Vagina (tissue), 2 donors: ENCODE results near the gene PPP2R2B.

Source experiments
- POLR2A ChIP-seq, 2 donors: fragments of 450-650 bp; IDR thresholded peaks; one replicate each; pipeline ENCODE4 v1.6.1; 2017; ENCODE audit warnings: antibody characterized with exemption in 2 of 2, mild to moderate bottlenecking in 2 of 2, moderate library complexity in 2 of 2
- POLR2AphosphoS5 ChIP-seq, 2 donors: sonication (generic); formaldehyde crosslinking; IDR thresholded peaks; one replicate each; pipeline ENCODE4 v1.9.0; 2017; ENCODE audit warnings: antibody characterized with exemption in 2 of 2, mild to moderate bottlenecking in 2 of 2, low read depth in 1 of 2; ENCODE audit not compliant: insufficient read depth in 1 of 2
- TF ChIP-seq, protein P1 (sequence below), 3 experiments: fragments of 450-650 bp in 2 of 3; fragments of 200-600 bp in 1 of 3; sonication (generic) in 1 of 3; IDR thresholded peaks; one replicate each; pipeline ENCODE4 v1.5.1; 2017 to 2019; ENCODE audit warnings: antibody characterized with exemption in 3 of 3, mild to moderate bottlenecking in 2 of 3, moderate library complexity in 2 of 3

DNA sequence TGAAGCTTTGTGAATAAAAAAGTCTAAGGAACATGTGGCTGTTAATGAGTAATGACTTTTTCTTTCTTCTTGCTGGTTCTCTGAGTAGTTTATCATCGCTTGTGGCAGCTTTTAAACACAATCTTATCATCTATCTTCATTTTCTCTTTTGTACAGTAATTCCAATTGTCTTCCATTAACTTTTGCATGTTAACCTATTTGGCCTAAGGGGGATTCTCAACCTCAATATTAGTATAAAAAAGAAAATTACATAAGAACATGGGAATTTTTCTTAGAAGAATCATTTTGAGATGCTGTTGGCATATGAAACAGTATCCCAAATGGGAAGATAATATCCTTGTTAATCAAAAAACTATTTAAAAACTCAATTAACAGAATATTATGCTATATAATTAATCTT lies 182.9 kb downstream of the PPP2R2B start:
- TF ChIP-seq POLR2A (IDR thresholded peaks at IDR 0.05) (no peak), POLR2AphosphoS5 (IDR thresholded peaks at IDR 0.05; ENCODE audit: insufficient read depth in 1 of 2, low read depth in 1 of 2) (no peak)
- TF ChIP-seq, protein P1, sequence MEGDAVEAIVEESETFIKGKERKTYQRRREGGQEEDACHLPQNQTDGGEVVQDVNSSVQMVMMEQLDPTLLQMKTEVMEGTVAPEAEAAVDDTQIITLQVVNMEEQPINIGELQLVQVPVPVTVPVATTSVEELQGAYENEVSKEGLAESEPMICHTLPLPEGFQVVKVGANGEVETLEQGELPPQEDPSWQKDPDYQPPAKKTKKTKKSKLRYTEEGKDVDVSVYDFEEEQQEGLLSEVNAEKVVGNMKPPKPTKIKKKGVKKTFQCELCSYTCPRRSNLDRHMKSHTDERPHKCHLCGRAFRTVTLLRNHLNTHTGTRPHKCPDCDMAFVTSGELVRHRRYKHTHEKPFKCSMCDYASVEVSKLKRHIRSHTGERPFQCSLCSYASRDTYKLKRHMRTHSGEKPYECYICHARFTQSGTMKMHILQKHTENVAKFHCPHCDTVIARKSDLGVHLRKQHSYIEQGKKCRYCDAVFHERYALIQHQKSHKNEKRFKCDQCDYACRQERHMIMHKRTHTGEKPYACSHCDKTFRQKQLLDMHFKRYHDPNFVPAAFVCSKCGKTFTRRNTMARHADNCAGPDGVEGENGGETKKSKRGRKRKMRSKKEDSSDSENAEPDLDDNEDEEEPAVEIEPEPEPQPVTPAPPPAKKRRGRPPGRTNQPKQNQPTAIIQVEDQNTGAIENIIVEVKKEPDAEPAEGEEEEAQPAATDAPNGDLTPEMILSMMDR (IDR thresholded peaks at IDR 0.05) = no peak
